ENCODE data around the gene SLC12A9. TPM values are rescaled to one million over a fixed set of nuclear protein-coding genes. Genes with fewer than 3 reads are reported as not detected.

Gene SLC12A9
- total RNA-seq, 1 experiment from 2014 or later, result 23.8 TPM

DNA sequence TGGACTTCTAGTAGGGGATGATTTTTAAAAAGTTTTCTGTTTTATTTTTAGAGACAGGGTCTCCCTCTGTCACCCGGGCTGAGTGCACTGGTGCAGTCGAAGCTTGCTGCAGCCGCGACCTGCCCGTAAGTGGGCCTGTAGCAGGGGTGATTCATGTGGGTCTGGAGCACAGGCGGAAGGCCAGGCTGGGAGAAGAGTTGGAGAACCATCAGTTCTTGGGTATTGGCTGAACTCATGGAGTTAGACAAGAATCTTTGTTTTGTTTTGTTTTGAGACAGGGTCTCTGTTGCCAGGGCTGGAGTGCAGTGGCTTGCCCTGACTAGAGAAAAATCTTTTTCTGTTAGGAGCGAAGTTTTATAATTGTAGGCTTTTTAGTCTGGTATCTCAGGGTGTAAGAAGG is 28.1 kb downstream of the SLC12A9 start:
- POLR2A ChIA-PET (ENCODE audit: low non-redundant PET), result no interaction called here

DNA sequence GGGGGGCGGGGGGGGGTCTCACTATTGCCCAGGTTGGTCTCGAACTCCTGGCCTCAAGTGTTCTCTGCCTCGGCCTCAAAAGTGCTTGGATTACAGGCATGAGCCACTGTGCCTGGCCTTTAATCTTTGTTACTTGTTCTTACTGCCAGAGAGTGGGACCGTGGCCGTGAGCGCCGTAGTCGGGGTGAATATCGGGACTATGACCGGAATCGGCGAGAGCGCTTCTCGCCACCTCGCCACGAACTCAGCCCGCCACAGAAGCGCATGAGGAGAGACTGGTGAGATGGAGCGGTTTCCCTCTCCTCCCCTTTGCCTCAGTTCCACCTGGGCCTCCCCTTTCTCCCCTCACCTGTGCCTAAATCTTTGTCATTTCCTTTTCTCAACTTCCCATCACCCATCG is 28.6 kb downstream of the SLC12A9 start:
- no peak for DNase-seq (ENCODE audit: low spot score)
- Histone ChIP-seq H3K4me3 (ENCODE audit: low read depth, low read length, poor library complexity, severe bottlenecking) (no peak overlapping the region), H3K27me3 (replicated peaks; ENCODE audit: insufficient read depth, low read depth, low read length, poor library complexity) (no peaks in the 10 kb centered on the region), H3K36me3 (ENCODE audit: insufficient read depth, low read length, poor library complexity, severe bottlenecking) (peaks cover 89% of the 10 kb centered on the region), H3K4me1 (ENCODE audit: insufficient read depth, low read length, poor library complexity, severe bottlenecking) (peaks cover 14% of the 10 kb centered on the region), H3K9me3 (ENCODE audit: low read depth, low read length, poor library complexity, severe bottlenecking) (no peaks in the 10 kb centered on the region), H3K27ac (ENCODE audit: low read depth, low read length, poor library complexity, severe bottlenecking) (no peak overlapping the region)
- TF ChIP-seq, protein P1, sequence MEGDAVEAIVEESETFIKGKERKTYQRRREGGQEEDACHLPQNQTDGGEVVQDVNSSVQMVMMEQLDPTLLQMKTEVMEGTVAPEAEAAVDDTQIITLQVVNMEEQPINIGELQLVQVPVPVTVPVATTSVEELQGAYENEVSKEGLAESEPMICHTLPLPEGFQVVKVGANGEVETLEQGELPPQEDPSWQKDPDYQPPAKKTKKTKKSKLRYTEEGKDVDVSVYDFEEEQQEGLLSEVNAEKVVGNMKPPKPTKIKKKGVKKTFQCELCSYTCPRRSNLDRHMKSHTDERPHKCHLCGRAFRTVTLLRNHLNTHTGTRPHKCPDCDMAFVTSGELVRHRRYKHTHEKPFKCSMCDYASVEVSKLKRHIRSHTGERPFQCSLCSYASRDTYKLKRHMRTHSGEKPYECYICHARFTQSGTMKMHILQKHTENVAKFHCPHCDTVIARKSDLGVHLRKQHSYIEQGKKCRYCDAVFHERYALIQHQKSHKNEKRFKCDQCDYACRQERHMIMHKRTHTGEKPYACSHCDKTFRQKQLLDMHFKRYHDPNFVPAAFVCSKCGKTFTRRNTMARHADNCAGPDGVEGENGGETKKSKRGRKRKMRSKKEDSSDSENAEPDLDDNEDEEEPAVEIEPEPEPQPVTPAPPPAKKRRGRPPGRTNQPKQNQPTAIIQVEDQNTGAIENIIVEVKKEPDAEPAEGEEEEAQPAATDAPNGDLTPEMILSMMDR (conservative IDR thresholded peaks at IDR 0.05; ENCODE audit: low read depth, low read length), result no peak
- TF ChIP-seq EZH2 (IDR thresholded peaks at IDR 0.05; ENCODE audit: borderline replicate concordance, low read depth, low read length, poor library complexity, severe bottlenecking), result no peak
- CTCF ChIA-PET, result no interaction called here
- POLR2A ChIA-PET (ENCODE audit: low non-redundant PET), result no interaction called here
- BruUV-seq (replicated peaks), result no TSS peak
- intact Hi-C loops (cut with micrococcal nuclease; ENCODE audit: unreplicated experiment), result no loop called here

More for the DNA sequence above, 28.1 kb downstream of the SLC12A9 start:
- no peak for TF ChIP-seq EZH2 (IDR thresholded peaks at IDR 0.05; ENCODE audit: borderline replicate concordance, low read depth, low read length, poor library complexity, severe bottlenecking)
- TF ChIP-seq, protein P1 (conservative IDR thresholded peaks at IDR 0.05; ENCODE audit: low read depth, low read length), result no peak
- no TSS peak for BruUV-seq (replicated peaks)
- CTCF ChIA-PET, result no interaction called here
- intact Hi-C loops (cut with micrococcal nuclease; ENCODE audit: unreplicated experiment), result no loop called here
- no peak for DNase-seq (ENCODE audit: low spot score)
- no peaks in the 10 kb centered on the region for H3K27me3 ChIP-seq (replicated peaks; ENCODE audit: insufficient read depth, low read depth, low read length, poor library complexity)
- H3K9me3 ChIP-seq (ENCODE audit: low read depth, low read length, poor library complexity, severe bottlenecking), result no peaks in the 10 kb centered on the region
- no peak overlapping the region for H3K27ac ChIP-seq (ENCODE audit: low read depth, low read length, poor library complexity, severe bottlenecking)
- H3K4me1 ChIP-seq (ENCODE audit: insufficient read depth, low read length, poor library complexity, severe bottlenecking), result peaks cover 14% of the 10 kb centered on the region
- H3K4me3 ChIP-seq (ENCODE audit: low read depth, low read length, poor library complexity, severe bottlenecking), result no peak overlapping the region
- peaks cover 85% of the 10 kb centered on the region for H3K36me3 ChIP-seq (ENCODE audit: insufficient read depth, low read length, poor library complexity, severe bottlenecking)

GRCh38 chr7:100882201-100882600 is 29.7 kb downstream of the SLC12A9 start:
- DNase-seq (ENCODE audit: low spot score), result no peak
- Histone ChIP-seq H3K4me3 (ENCODE audit: low read depth, low read length, poor library complexity, severe bottlenecking) (no peak overlapping the region), H3K4me1 (ENCODE audit: insufficient read depth, low read length, poor library complexity, severe bottlenecking) (peaks cover 7% of the 10 kb centered on the region), H3K27ac (ENCODE audit: low read depth, low read length, poor library complexity, severe bottlenecking) (no peak overlapping the region), H3K27me3 (replicated peaks; ENCODE audit: insufficient read depth, low read depth, low read length, poor library complexity) (no peaks in the 10 kb centered on the region), H3K36me3 (ENCODE audit: insufficient read depth, low read length, poor library complexity, severe bottlenecking) (peaks cover 91% of the 10 kb centered on the region), H3K9me3 (ENCODE audit: low read depth, low read length, poor library complexity, severe bottlenecking) (no peaks in the 10 kb centered on the region)
- ChIA-PET POLR2A (ENCODE audit: low non-redundant PET) (no interaction called here), CTCF (interaction anchor here (0.6 kb wide), 1 partner anchor 402 kb away, joined by 3 read pairs; no protein-coding TSS in a partner anchor)
- TF ChIP-seq, protein P1 (conservative IDR thresholded peaks at IDR 0.05; ENCODE audit: low read depth, low read length), result no peak
- no peak for TF ChIP-seq EZH2 (IDR thresholded peaks at IDR 0.05; ENCODE audit: borderline replicate concordance, low read depth, low read length, poor library complexity, severe bottlenecking)
- no TSS peak for BruUV-seq (replicated peaks)
- intact Hi-C loops (cut with micrococcal nuclease; ENCODE audit: unreplicated experiment), result no loop called here

Measured in A673 (cell line).